A549 (cell line): ENCODE results near the gene NCOA1. TPM values are rescaled to one million over a fixed set of nuclear protein-coding genes. Genes with fewer than 3 reads are reported as not detected.

Source experiments
- ATAC-seq, 2 experiments: fragments of 200-7000 bp in 1 of 2; fragments of >200 bp in 1 of 2; cut with Nextera tagmentation in 1 of 2; cut with Tn5 transposase in 1 of 2; 3 replicates each; pipeline versions ENCODE4 v1.8.0 to v1.9.1; 2018 to 2020; ENCODE audit warnings: mild to moderate bottlenecking in 1 of 2, moderate library complexity in 1 of 2
- CTCF ChIA-PET: fragments of 300-600 bp; sonication (Branson Sonifier 250); formaldehyde crosslinking; extraction: SDS; loops from one replicate; lab custom pipeline; 2021; ENCODE audit warnings: antibody characterized with exemption, inconsistent platforms; lab: Yijun Ruan, JAX
- POLR2A ChIA-PET: fragments of 350-600 bp; formaldehyde crosslinking; extraction: SDS; loops from one replicate; lab custom pipeline; 2021; ENCODE audit warnings: antibody characterized with exemption, inconsistent platforms; lab: Yijun Ruan, JAX
- DNase-seq, 2 experiments: peaks; one replicate each; pipeline versions ENCODE4 v3.0.0 to v3.0.0-alpha.2; 2011 to 2016; ENCODE audit warnings: low read depth in 1 of 2, low spot score in 1 of 2
- FAIRE-seq: peaks from 2 replicates; lab custom pipeline; 2011; peaks lifted over from hg19 to GRCh38; lab: Jason Lieb, UNC
- H3K27ac ChIP-seq, 2 experiments: fragments of >200 bp; sonication (Bioruptor Twin); formaldehyde crosslinking; 3 replicates each; pipeline ENCODE4 v1.5.1; 2016 to 2017
- H3K4me1 ChIP-seq: fragments of >200 bp; sonication (Bioruptor Twin); formaldehyde crosslinking; 3 replicates; pipeline ENCODE4 v1.6.1; 2016
- H3K4me2 ChIP-seq: fragments of >200 bp; sonication (Bioruptor Twin); formaldehyde crosslinking; 3 replicates; pipeline ENCODE4 v1.6.1; 2016
- H3K4me3 ChIP-seq: fragments of >200 bp; sonication (Bioruptor Twin); formaldehyde crosslinking; 3 replicates; pipeline ENCODE4 v1.5.1; 2016
- H3K9me3 ChIP-seq: fragments of >200 bp; sonication (Bioruptor Twin); formaldehyde crosslinking; 3 replicates; pipeline ENCODE4 v1.6.1; 2016
- CEBPB ChIP-seq, 2 experiments: fragments of >200 bp in 1 of 2; sonication (Bioruptor Twin) in 1 of 2; formaldehyde crosslinking in 1 of 2; IDR thresholded peaks; 2 replicates each; pipeline ENCODE4 v1.6.1; 2012 to 2016
- FOSL2 ChIP-seq, 2 experiments: fragments of 450-650 bp in 1 of 2; fragments of >200 bp in 1 of 2; sonication (Bioruptor Twin) in 1 of 2; formaldehyde crosslinking; IDR thresholded peaks; 2 replicates each; pipeline versions ENCODE4 v1.5.0 to v1.6.1; 2016 to 2020; ENCODE audit warnings: mild to moderate bottlenecking in 1 of 2, moderate library complexity in 1 of 2
- HDAC2 ChIP-seq: fragments of 200-600 bp; sonication (generic); IDR thresholded peaks from 2 replicates; pipeline ENCODE4 v1.6.1; 2016
- HOXB13 ChIP-seq: fragments of 250-450 bp; sonication (Bioruptor Pico); IDR thresholded peaks from 2 replicates; pipeline ENCODE4 v1.5.0; 2020; ENCODE audit warnings: low read depth, mild to moderate bottlenecking, moderate library complexity
- JUNB ChIP-seq: fragments of >200 bp; sonication (Bioruptor Twin); formaldehyde crosslinking; IDR thresholded peaks from 2 replicates; pipeline ENCODE4 v1.6.1; 2016
- KDM5A ChIP-seq: fragments of 200-600 bp; sonication (generic); IDR thresholded peaks from 2 replicates; pipeline ENCODE4 v1.6.1; 2016; ENCODE audit warnings: antibody characterized with exemption, mild to moderate bottlenecking
- MAFK ChIP-seq: fragments of 450-650 bp; IDR thresholded peaks from 2 replicates; pipeline ENCODE4 v1.6.1; 2014; ENCODE audit not compliant: partially characterized antibody
- NPAS2 ChIP-seq: fragments of 250-450 bp; sonication (Bioruptor Pico); IDR thresholded peaks from 2 replicates; pipeline ENCODE4 v1.8.0; 2022; ENCODE audit warnings: mild to moderate bottlenecking, moderate library complexity, borderline replicate concordance
- NR3C1 ChIP-seq: fragments of >200 bp; sonication (Bioruptor Twin); formaldehyde crosslinking; IDR thresholded peaks from 3 replicates; pipeline ENCODE4 v1.6.1; 2017
- POLR2A ChIP-seq: IDR thresholded peaks from 2 replicates; pipeline ENCODE4 v1.6.1; 2012; ENCODE audit warnings: mild to moderate bottlenecking, low read length
- RAD21 ChIP-seq, 2 experiments: fragments of >200 bp in 1 of 2; sonication (Bioruptor Twin) in 1 of 2; formaldehyde crosslinking in 1 of 2; IDR thresholded peaks in 1 of 2; conservative IDR thresholded peaks in 1 of 2; 2 replicates in 1 of 2; 3 replicates in 1 of 2; pipeline ENCODE4 v1.6.1; 2012 to 2018; ENCODE audit warnings: inconsistent platforms in 1 of 2
- RARB ChIP-seq: fragments of 250-450 bp; sonication (Bioruptor Pico); IDR thresholded peaks from 2 replicates; pipeline ENCODE4 v1.8.0; 2021; ENCODE audit warnings: mild to moderate bottlenecking, moderate library complexity
- RFX5 ChIP-seq: fragments of 450-650 bp; IDR thresholded peaks from 2 replicates; pipeline ENCODE4 v1.7.1; 2014; ENCODE audit warnings: antibody characterized with exemption, mild to moderate bottlenecking, moderate library complexity
- RNF2 ChIP-seq: fragments of 200-600 bp; sonication (generic); IDR thresholded peaks from 2 replicates; pipeline ENCODE4 v1.6.1; 2016; ENCODE audit warnings: low read depth, mild to moderate bottlenecking, antibody characterized with exemption, moderate library complexity, borderline replicate concordance
- TP53 ChIP-seq: fragments of 250-450 bp; sonication (Bioruptor Pico); IDR thresholded peaks from 2 replicates; pipeline ENCODE4 v1.5.0; 2021; ENCODE audit warnings: mild to moderate bottlenecking, moderate library complexity
- ZNF302 ChIP-seq: fragments of 250-450 bp; sonication (Bioruptor Pico); IDR thresholded peaks from 2 replicates; pipeline ENCODE4 v1.9.0; 2021; ENCODE audit warnings: inconsistent platforms, mild to moderate bottlenecking, moderate library complexity
- WGBS: methylation state at CpG from one replicate; pipeline ENCODE4 v1.1.6; 2017; ENCODE audit errors: missing lambda C conversion rate; 5-methylcytosine and 5-hydroxymethylcytosine counted together
- polyA plus RNA-seq, 4 experiments: library from polyadenylated mRNA; depleted of rRNA in 3 of 4; stranded (reverse); fragments of >200 nt; fragmentation: RNase III in 1 of 4; extraction: RNeasy Plus Mini Kit Qiagen cat#74134 plus additional on column Dnase treatment in 1 of 4; gene quantifications; 2 replicates in 3 of 4; 3 replicates in 1 of 4; pipeline ENCODE4 v1.2.3, GENCODE V29; 2011 to 2017
- TF ChIP-seq, protein P1 (sequence below): fragments of >200 bp; sonication (Bioruptor Twin); formaldehyde crosslinking; IDR thresholded peaks from 3 replicates; pipeline ENCODE4 v1.5.1; 2016
- TF ChIP-seq, protein P2 (sequence below): fragments of 250-450 bp; sonication (Bioruptor Pico); IDR thresholded peaks from 2 replicates; pipeline ENCODE4 v1.5.0; 2021; ENCODE audit warnings: mild to moderate bottlenecking, moderate library complexity, borderline replicate concordance
- TF ChIP-seq, protein P3 (sequence below): fragments of >200 bp; sonication (Bioruptor Twin); formaldehyde crosslinking; IDR thresholded peaks from 3 replicates; pipeline ENCODE4 v1.6.1; 2016
- TF ChIP-seq, protein P4 (sequence below): IDR thresholded peaks from 2 replicates; pipeline ENCODE4 v1.6.1; 2012
- TF ChIP-seq, protein P5 (sequence below): fragments of 200-600 bp; sonication (generic); IDR thresholded peaks from 2 replicates; pipeline ENCODE4 v1.6.1; 2016; ENCODE audit warnings: antibody characterized with exemption, mild to moderate bottlenecking, moderate library complexity

The NCOA1 gene
- polyA plus RNA-seq, 2 of the 4 experiments (the other 2 are of a cell fraction) = 7.6 to 29.9 TPM

DNA sequence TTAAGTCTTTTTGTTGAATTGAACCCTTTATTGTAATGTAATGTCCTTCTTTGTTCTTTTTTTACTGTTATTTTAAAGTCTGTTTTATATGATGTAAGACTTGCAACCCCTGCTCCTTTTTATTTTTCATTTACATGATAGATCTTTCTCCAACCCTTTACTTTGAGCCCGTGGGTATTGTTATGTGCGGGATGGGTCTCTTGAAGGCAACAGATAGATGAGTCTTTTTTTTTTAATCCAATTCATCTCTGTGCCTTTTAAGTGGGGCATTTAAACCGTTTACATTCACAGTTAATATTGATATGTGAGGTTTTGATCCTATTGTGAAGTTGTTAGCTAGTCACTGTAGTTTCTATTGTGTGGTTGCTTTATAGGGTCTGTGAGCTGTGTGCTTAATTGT is 120.6 kb downstream of the NCOA1 start:
- TF ChIP-seq ZNF302 = no peak
- Histone ChIP-seq H3K4me2 (no peak overlapping the region), H3K9me3 (peaks cover 15% of the 10 kb centered on the region; the same call in 1 of the 3 replicates), H3K4me1 (no peaks in the 10 kb centered on the region), H3K4me3 (no peak overlapping the region), H3K27ac (no peak overlapping the region)
- 75% methylated on average over 3 of the region's 3 CpGs for WGBS
- FAIRE-seq (no peak), DNase-seq (no peak), ATAC-seq (no peak)
- ChIA-PET POLR2A (no interaction called here), CTCF (no interaction called here)

DNA sequence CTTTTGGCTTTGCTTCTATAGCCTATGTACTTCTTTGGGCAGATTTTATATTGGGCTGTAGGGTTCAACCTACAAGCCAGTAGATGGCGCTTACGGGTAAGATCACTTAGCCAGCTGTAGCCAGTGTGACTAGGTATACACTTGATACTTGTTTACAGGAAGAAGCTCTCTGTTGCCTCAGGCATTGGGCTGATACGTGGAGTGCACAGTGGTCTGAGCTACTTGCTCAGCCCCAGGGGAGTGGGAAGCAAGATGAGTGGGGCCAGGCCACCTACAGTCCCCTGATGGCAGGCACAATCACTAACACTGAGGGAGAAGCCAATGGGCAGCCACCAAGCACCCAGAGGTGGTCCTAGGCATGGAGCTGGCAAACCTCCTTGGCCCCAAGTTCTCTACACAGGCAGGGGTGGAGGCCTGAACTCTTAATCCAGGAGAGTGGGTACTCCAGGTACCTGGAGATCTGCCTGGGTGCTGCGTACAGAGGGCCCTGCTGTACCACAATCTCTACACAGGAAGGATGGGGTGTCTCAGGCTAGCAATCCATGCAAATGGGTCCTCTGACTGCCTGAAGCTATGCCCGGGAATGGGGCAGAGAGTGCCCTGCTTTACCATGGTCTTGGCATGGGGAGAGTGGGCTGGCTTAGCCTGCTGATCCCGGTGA is 122.2 kb downstream of the NCOA1 start:
- TF ChIP-seq CEBPB (IDR thresholded peaks at IDR 0.05) = no peak
- no peak for TF ChIP-seq JUNB
- TF ChIP-seq TP53 = no peak
- TF ChIP-seq, protein P1, sequence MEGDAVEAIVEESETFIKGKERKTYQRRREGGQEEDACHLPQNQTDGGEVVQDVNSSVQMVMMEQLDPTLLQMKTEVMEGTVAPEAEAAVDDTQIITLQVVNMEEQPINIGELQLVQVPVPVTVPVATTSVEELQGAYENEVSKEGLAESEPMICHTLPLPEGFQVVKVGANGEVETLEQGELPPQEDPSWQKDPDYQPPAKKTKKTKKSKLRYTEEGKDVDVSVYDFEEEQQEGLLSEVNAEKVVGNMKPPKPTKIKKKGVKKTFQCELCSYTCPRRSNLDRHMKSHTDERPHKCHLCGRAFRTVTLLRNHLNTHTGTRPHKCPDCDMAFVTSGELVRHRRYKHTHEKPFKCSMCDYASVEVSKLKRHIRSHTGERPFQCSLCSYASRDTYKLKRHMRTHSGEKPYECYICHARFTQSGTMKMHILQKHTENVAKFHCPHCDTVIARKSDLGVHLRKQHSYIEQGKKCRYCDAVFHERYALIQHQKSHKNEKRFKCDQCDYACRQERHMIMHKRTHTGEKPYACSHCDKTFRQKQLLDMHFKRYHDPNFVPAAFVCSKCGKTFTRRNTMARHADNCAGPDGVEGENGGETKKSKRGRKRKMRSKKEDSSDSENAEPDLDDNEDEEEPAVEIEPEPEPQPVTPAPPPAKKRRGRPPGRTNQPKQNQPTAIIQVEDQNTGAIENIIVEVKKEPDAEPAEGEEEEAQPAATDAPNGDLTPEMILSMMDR = peak; percentile 14; the same call in 1 of the 3 replicates
- TF ChIP-seq, protein P2, sequence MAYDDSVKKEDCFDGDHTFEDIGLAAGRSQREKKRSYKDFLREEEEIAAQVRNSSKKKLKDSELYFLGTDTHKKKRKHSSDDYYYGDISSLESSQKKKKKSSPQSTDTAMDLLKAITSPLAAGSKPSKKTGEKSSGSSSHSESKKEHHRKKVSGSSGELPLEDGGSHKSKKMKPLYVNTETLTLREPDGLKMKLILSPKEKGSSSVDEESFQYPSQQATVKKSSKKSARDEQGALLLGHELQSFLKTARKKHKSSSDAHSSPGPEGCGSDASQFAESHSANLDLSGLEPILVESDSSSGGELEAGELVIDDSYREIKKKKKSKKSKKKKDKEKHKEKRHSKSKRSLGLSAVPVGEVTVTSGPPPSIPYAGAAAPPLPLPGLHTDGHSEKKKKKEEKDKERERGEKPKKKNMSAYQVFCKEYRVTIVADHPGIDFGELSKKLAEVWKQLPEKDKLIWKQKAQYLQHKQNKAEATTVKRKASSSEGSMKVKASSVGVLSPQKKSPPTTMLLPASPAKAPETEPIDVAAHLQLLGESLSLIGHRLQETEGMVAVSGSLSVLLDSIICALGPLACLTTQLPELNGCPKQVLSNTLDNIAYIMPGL = no peak
- TF ChIP-seq RNF2 = no peak
- TF ChIP-seq RAD21 (conservative IDR thresholded peaks at IDR 0.05 in 1 of 2, IDR thresholded peaks at IDR 0.05 in 1 of 2) = peak in 1 of 2 experiments; percentile 37; a peak in 2 of 5 replicates
- TF ChIP-seq RFX5 = no peak
- TF ChIP-seq, protein P3, sequence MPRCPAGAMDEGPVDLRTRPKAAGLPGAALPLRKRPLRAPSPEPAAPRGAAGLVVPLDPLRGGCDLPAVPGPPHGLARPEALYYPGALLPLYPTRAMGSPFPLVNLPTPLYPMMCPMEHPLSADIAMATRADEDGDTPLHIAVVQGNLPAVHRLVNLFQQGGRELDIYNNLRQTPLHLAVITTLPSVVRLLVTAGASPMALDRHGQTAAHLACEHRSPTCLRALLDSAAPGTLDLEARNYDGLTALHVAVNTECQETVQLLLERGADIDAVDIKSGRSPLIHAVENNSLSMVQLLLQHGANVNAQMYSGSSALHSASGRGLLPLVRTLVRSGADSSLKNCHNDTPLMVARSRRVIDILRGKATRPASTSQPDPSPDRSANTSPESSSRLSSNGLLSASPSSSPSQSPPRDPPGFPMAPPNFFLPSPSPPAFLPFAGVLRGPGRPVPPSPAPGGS = no peak
- no peak for TF ChIP-seq POLR2A
- TF ChIP-seq HOXB13 (CRISPR knock-in tag) = no peak
- TF ChIP-seq MAFK = no peak
- TF ChIP-seq RARB (CRISPR knock-in tag) = no peak
- Histone ChIP-seq H3K4me3 (no peak overlapping the region), H3K27ac (no peak overlapping the region), H3K4me2 (no peak overlapping the region), H3K9me3 (peaks cover 15% of the 10 kb centered on the region; the same call in 1 of the 3 replicates), H3K4me1 (no peaks in the 10 kb centered on the region)
- FAIRE-seq = no peak
- peak in 1 of 2 experiments; percentile 25 for DNase-seq
- ChIA-PET POLR2A (no interaction called here), CTCF (interaction anchor here (0.7 to 1.4 kb wide), 3 partner anchors 9 to 180 kb away, joined by 3 read pairs; partner anchors contain the start of genes CENPO and PTRHD1)
- ATAC-seq = peak in 1 of 2 experiments; percentile 62; a peak in 3 of 6 replicates
- WGBS = 88% methylated on average over 6 of the region's 6 CpGs

DNA sequence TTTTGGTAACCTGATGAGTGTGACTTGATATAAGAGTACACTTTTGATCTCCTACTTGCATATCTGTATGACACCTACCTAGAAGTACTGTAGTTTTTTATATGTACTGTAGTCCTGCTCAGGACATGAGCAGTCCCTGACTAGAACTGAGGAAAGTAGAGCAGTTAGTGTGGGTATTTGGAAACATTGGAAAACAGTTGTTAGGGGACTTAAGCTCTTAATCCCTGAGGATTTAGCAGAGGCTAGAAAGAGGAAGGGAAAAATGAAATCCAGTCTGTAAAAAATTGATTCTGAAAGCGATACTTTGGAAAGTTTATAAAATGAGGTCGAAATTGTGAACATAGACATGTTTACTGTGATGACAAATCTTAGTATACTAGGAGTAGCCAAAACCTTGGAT is 125.6 kb downstream of the NCOA1 start:
- peaks cover 11% of the 10 kb centered on the region; the same call in 1 of the 3 replicates for H3K9me3 ChIP-seq
- FAIRE-seq (no peak), DNase-seq (no peak), ATAC-seq (no peak; a peak in 1 of 6 replicates)
- 62% methylated on average over 2 of the region's 2 CpGs for WGBS
- H3K4me1 ChIP-seq = no peaks in the 10 kb centered on the region
- CTCF ChIA-PET = no interaction called here
- no peak overlapping the region for H3K4me3 ChIP-seq
- TF ChIP-seq HDAC2 (no peak), NR3C1 (no peak), NPAS2 (CRISPR knock-in tag) (no peak), KDM5A (no peak), FOSL2 (IDR thresholded peaks at IDR 0.05) (no peak), FOSL2 (CRISPR knock-in tag; IDR thresholded peaks at IDR 0.05) (no peak)
- TF ChIP-seq, protein P4, sequence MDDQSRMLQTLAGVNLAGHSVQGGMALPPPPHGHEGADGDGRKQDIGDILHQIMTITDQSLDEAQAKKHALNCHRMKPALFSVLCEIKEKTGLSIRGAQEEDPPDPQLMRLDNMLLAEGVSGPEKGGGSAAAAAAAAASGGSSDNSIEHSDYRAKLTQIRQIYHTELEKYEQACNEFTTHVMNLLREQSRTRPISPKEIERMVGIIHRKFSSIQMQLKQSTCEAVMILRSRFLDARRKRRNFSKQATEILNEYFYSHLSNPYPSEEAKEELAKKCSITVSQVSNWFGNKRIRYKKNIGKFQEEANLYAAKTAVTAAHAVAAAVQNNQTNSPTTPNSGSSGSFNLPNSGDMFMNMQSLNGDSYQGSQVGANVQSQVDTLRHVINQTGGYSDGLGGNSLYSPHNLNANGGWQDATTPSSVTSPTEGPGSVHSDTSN = no peak
- TF ChIP-seq, protein P5, sequence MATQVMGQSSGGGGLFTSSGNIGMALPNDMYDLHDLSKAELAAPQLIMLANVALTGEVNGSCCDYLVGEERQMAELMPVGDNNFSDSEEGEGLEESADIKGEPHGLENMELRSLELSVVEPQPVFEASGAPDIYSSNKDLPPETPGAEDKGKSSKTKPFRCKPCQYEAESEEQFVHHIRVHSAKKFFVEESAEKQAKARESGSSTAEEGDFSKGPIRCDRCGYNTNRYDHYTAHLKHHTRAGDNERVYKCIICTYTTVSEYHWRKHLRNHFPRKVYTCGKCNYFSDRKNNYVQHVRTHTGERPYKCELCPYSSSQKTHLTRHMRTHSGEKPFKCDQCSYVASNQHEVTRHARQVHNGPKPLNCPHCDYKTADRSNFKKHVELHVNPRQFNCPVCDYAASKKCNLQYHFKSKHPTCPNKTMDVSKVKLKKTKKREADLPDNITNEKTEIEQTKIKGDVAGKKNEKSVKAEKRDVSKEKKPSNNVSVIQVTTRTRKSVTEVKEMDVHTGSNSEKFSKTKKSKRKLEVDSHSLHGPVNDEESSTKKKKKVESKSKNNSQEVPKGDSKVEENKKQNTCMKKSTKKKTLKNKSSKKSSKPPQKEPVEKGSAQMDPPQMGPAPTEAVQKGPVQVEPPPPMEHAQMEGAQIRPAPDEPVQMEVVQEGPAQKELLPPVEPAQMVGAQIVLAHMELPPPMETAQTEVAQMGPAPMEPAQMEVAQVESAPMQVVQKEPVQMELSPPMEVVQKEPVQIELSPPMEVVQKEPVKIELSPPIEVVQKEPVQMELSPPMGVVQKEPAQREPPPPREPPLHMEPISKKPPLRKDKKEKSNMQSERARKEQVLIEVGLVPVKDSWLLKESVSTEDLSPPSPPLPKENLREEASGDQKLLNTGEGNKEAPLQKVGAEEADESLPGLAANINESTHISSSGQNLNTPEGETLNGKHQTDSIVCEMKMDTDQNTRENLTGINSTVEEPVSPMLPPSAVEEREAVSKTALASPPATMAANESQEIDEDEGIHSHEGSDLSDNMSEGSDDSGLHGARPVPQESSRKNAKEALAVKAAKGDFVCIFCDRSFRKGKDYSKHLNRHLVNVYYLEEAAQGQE = no peak
- no peak overlapping the region for H3K4me2 ChIP-seq
- POLR2A ChIA-PET = no interaction called here
- no peak overlapping the region for H3K27ac ChIP-seq
